Gastrocnemius medialis (tissue), 4 donors: ENCODE data around the gene EIF4EBP2. TPM values are rescaled to one million over a fixed set of nuclear protein-coding genes. Genes with fewer than 3 reads are reported as not detected.

Source experiments
- ATAC-seq, 2 donors: fragments of 150-250 bp; one replicate each; pipeline ENCODE4 v1.9.1; 2016
- DNase-seq, 2 donors: peaks; one replicate each; pipeline ENCODE4 v3.0.0-alpha.2; 2019
- H3K27ac ChIP-seq, 4 donors: fragments of 200-600 bp; sonication (generic); 1 replicate in 1 of 4; 2 replicates in 3 of 4; pipeline ENCODE4 v1.5.1; 2016 to 2018; ENCODE audit warnings: mild to moderate bottlenecking in 2 of 4, moderate library complexity in 1 of 4
- H3K27me3 ChIP-seq, 3 donors: fragments of 200-600 bp; sonication (generic) in 2 of 3; 1 replicate in 1 of 3; 2 replicates in 2 of 3; pipeline versions ENCODE4 v1.5.1 to v1.6.0; 2016 to 2019; ENCODE audit warnings: mild to moderate bottlenecking in 1 of 3, moderate library complexity in 1 of 3
- H3K36me3 ChIP-seq, 2 donors: fragments of 200-600 bp; sonication (generic) in 1 of 2; one replicate each; pipeline ENCODE4 v1.5.1; 2017 to 2018
- H3K4me1 ChIP-seq, 2 donors: fragments of 200-600 bp; sonication (generic) in 1 of 2; one replicate each; pipeline ENCODE4 v1.5.1; 2016 to 2017; ENCODE audit warnings: mild to moderate bottlenecking in 2 of 2
- H3K4me3 ChIP-seq, 4 donors: fragments of 200-600 bp; sonication (generic) in 3 of 4; 1 replicate in 1 of 4; 2 replicates in 3 of 4; pipeline ENCODE4 v1.5.1; 2016 to 2019; ENCODE audit warnings: mild to moderate bottlenecking in 2 of 4
- H3K9me3 ChIP-seq, 3 donors: fragments of 200-600 bp; sonication (generic) in 2 of 3; 1 replicate in 1 of 3; 2 replicates in 2 of 3; pipeline ENCODE4 v1.5.1; 2016 to 2019
- POLR2A ChIP-seq, 2 donors: fragments of 450-650 bp; IDR thresholded peaks; one replicate each; pipeline ENCODE4 v1.6.1; 2017; ENCODE audit warnings: antibody characterized with exemption in 2 of 2, mild to moderate bottlenecking in 2 of 2, moderate library complexity in 2 of 2
- in situ Hi-C, 4 donors: fragments of 200-750 bp; cut with MboI; loops; one replicate each; pipeline versions ENCODE4 v1.15.0 to v1.8.0; 2017; ENCODE audit warnings: low sequenced_read_pairs in 4 of 4
- intact Hi-C: fragments of 100-400 bp; cut with DNase I; formaldehyde crosslinking; loops from one replicate; pipeline ENCODE4 v1.15.1; 2023; ENCODE audit warnings: low total_unique reads
- total RNA-seq, 4 donors: library from RNA; depleted of rRNA; stranded (reverse); fragments of >200 nt; gene quantifications; one replicate each; pipeline versions ENCODE4 v1.1.0 to v1.2.3, GENCODE V29; 2016
- TF ChIP-seq, protein P1 (sequence below), 5 experiments: fragments of 450-650 bp in 3 of 5; fragments of 200-600 bp in 2 of 5; sonication (generic) in 2 of 5; IDR thresholded peaks in 4 of 5; conservative IDR thresholded peaks in 1 of 5; 1 replicate in 4 of 5; 2 replicates in 1 of 5; pipeline ENCODE4 v1.5.1; 2016 to 2019; ENCODE audit warnings: antibody characterized with exemption in 5 of 5, mild to moderate bottlenecking in 3 of 5, moderate library complexity in 3 of 5

The EIF4EBP2 gene
- total RNA-seq, 4 donors from 2014 or later, result 58.4 to 141 (median 107) TPM

DNA sequence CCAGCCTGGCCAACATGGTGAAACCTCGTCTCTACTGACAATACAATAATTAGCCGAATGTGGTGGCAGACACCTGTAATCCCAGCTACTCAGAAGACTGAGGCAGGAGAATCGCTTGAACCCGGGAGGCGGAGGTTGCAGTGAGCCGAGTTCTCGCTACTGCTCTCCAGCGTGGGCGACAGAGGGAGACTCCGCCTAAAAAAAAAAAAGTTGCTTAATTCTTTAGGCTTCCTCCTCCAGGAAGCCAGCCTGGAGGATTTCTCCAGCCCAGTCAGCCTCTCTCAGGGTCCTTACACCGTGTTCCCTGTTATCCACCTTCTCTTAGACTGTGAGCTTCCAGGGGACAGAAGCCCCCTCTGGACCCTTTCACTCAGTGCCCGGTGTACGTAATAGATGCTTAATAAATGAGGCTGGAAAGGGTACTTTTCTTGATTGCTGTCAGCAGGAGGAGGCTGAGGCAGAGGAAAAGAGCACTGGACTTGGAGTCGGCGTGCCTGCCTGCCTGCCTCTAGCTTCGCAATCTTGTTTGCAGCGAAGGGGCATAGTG, 53.9 kb downstream of the EIF4EBP2 start:
- Histone ChIP-seq H3K36me3 (no peaks in the 10 kb centered on the region), H3K4me1 (peaks cover 10 to 16% of the 10 kb centered on the region in 2 donors), H3K27ac (peak overlapping the region; percentile 69 to 87 (median 80)), H3K27me3 (no peaks in the 10 kb centered on the region), H3K9me3 (no peaks in the 10 kb centered on the region), H3K4me3 (peak overlapping the region; percentile 49 to 66 (median 54))
- DNase-seq (no peak), ATAC-seq (no peak)
- TF ChIP-seq POLR2A (IDR thresholded peaks at IDR 0.05), result no peak
- TF ChIP-seq, protein P1, sequence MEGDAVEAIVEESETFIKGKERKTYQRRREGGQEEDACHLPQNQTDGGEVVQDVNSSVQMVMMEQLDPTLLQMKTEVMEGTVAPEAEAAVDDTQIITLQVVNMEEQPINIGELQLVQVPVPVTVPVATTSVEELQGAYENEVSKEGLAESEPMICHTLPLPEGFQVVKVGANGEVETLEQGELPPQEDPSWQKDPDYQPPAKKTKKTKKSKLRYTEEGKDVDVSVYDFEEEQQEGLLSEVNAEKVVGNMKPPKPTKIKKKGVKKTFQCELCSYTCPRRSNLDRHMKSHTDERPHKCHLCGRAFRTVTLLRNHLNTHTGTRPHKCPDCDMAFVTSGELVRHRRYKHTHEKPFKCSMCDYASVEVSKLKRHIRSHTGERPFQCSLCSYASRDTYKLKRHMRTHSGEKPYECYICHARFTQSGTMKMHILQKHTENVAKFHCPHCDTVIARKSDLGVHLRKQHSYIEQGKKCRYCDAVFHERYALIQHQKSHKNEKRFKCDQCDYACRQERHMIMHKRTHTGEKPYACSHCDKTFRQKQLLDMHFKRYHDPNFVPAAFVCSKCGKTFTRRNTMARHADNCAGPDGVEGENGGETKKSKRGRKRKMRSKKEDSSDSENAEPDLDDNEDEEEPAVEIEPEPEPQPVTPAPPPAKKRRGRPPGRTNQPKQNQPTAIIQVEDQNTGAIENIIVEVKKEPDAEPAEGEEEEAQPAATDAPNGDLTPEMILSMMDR (IDR thresholded peaks at IDR 0.05 in 4 of 5, conservative IDR thresholded peaks at IDR 0.05 in 1 of 5), result no peak
- intact Hi-C loops (loop anchor here (10.0 kb wide), 1 partner anchor 427 kb away; the partner anchor contains the start of gene PCBD1), in situ Hi-C loops (loop anchor here in 1 of 4 donors (25.0 kb wide), 1 partner anchor 304 kb away; no protein-coding TSS in a partner anchor)

DNA sequence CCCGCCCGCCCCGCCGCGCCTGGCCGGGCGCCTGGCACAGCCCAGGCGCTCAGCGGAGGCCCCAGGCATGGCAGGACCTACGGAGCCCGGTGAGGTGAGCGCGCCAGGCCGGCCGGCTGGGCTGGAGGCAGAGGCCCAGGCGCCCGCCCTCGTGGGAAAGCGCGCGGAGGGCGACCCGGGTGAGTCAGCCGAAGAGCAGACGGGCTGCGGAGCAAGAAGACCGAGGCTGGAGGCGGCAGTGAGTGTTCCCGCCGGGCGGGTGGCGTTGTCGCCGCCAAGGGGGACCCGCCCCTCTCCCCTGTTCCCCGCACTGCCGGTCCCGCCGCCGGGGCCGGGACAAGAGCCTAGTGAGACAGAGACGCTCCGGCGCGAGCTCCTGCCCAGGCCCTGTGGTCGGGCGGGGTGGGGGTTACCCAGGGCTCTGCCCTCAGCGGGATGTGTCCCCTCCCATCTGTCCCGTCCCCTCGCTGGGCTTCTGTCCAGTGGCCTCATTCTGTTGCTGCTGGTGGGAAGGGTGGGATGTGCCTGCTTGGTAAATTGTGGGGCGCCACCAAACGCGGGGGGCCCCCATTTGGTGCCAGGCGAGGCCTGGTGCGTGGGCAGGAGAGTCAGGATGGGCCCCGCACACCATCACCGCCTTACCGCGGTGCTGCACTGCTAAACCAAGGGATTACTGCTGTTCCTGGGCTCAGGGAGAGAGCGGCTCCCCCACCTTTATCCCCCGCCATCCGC, 54.5 kb downstream of the EIF4EBP2 start:
- ATAC-seq (peak; percentile 65 to 66), DNase-seq (peak; percentile 44 to 80)
- H3K27ac ChIP-seq, result peak overlapping the region; percentile 69 to 87 (median 80)
- peaks cover 13 to 22% of the 10 kb centered on the region in 2 donors for H3K4me1 ChIP-seq
- H3K9me3 ChIP-seq, result no peaks in the 10 kb centered on the region
- in situ Hi-C loops, result loop anchor here in 1 of 4 donors (25.0 kb wide), 1 partner anchor 304 kb away; no protein-coding TSS in a partner anchor
- intact Hi-C loops, result loop anchor here (10.0 kb wide), 1 partner anchor 426 kb away; the partner anchor contains the start of gene PCBD1
- TF ChIP-seq POLR2A (IDR thresholded peaks at IDR 0.05), result peak in 1 of 2 donors; percentile 47
- TF ChIP-seq, protein P1 (IDR thresholded peaks at IDR 0.05 in 4 of 5, conservative IDR thresholded peaks at IDR 0.05 in 1 of 5), result peak in 2 of 5 experiments; percentile 28 to 31
- peak overlapping the region; percentile 49 to 66 (median 54) for H3K4me3 ChIP-seq
- H3K36me3 ChIP-seq, result no peaks in the 10 kb centered on the region
- no peaks in the 10 kb centered on the region for H3K27me3 ChIP-seq

DNA sequence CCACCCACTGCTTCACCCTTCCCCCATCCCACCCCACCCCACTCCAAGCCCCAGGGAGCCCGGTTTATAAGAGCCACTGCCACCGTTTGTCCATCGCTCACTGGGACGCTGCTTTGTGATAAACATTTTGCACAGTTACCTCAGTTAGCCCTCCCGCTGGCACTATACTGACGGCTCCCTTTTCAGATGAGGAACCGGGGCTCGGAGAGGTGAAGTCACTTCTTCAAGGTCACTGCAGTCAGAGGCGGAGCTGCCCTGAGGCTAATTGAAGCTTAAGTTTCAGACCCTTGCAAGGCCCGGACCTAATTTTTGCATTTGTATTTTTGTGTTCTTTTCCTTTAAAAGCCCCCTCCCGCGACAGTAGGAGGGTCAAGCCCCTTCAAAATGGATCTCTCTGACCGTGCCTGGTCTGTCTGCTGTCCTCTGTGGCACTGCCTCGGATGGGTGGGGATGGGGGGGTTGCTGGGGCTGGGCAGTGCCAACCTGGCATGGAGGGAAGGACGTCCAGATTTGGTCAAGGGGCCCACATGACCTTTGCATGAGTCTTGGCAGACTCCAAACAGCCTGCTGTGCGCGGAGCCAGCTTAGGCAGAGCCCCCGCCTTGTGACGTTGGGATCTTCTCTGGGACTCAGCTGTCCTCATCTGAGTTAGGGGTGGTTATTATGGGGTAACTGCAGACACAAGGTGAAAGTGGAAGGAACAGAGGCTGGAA, 55.3 kb downstream of the EIF4EBP2 start:
- Histone ChIP-seq H3K9me3 (no peaks in the 10 kb centered on the region), H3K27ac (peak overlapping the region; percentile 69 to 87 (median 80)), H3K4me1 (peaks cover 13 to 23% of the 10 kb centered on the region in 2 donors), H3K4me3 (peak overlapping the region in 2 of 4 donors; percentile 53 to 56), H3K27me3 (no peaks in the 10 kb centered on the region), H3K36me3 (no peaks in the 10 kb centered on the region)
- no peak for DNase-seq
- no peak for TF ChIP-seq POLR2A (IDR thresholded peaks at IDR 0.05)
- TF ChIP-seq, protein P1 (IDR thresholded peaks at IDR 0.05 in 4 of 5, conservative IDR thresholded peaks at IDR 0.05 in 1 of 5), result no peak
- in situ Hi-C loops (loop anchor here in 1 of 4 donors (25.0 kb wide), 1 partner anchor 303 kb away; no protein-coding TSS in a partner anchor), intact Hi-C loops (loop anchor here (10.0 kb wide), 1 partner anchor 426 kb away; the partner anchor contains the start of gene PCBD1)
- ATAC-seq, result peak in 1 of 2 donors; percentile 17

DNA sequence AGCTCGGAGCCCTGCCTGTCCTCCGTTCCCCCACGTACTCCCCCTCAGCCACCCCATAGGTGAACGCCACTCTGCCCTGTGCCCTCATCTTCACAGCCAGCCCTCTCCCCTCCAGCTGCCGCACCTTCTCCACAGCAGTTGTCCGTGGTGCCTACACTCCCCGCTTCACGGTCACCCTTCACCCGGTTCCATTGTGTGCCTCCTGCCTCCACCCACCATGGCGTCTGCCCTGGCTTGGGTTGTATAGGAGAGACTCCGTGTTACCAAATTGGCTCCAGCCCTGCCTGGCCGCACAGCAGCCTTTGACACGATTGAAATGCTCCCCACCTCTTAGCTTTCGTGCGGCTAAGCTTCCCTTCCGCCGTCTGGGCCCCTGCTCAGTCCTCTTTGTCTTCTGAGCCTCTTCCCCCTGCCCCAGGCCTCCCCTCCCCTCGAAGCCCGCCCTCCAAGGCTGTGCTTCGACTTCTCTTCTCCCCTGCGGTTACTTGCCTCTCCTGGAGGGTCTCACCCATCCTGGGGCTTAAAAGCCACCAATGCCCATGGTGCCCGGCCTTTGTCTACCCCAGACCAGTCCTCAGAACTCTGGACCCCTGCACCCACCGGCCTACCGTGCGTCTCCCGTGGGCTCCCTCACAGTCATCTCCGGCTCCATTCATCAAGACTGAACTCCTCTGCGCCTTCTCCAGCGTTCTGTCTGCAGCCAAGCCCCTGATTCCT, 56.0 kb downstream of the EIF4EBP2 start:
- Histone ChIP-seq H3K27me3 (no peaks in the 10 kb centered on the region), H3K27ac (peak overlapping the region in 3 of 4 donors; percentile 74 to 87 (median 87)), H3K4me3 (no peak overlapping the region), H3K4me1 (peaks cover 13 to 23% of the 10 kb centered on the region in 2 donors), H3K36me3 (no peaks in the 10 kb centered on the region), H3K9me3 (no peaks in the 10 kb centered on the region)
- no peak for DNase-seq
- in situ Hi-C loops (loop anchor here in 3 of 4 donors (5.0 to 25.0 kb wide), 5 partner anchors 55 to 302 kb away; no protein-coding TSS in a partner anchor), intact Hi-C loops (loop anchor here (2.0 to 10.0 kb wide), 2 partner anchors 49 to 425 kb away; partner anchors contain the start of gene PCBD1)
- TF ChIP-seq, protein P1 (IDR thresholded peaks at IDR 0.05 in 4 of 5, conservative IDR thresholded peaks at IDR 0.05 in 1 of 5), result no peak
- TF ChIP-seq POLR2A (IDR thresholded peaks at IDR 0.05), result no peak
- ATAC-seq, result no peak
